GM12874 (cell line): ENCODE results near the gene GRM1.

Experiments
- CTCF ChIP-seq: IDR thresholded peaks from 2 replicates; pipeline ENCODE4 v1.5.1; 2011; ENCODE audit warnings: low read depth, mild to moderate bottlenecking, control low read depth, low read length, moderate library complexity; ENCODE audit not compliant: insufficient read depth

Gene GRM1

GRCh38 chr6:146153040-146153758, 124.3 kb downstream of the GRM1 start:
- no peak for TF ChIP-seq CTCF

GRCh38 chr6:146154197-146154596, 125.3 kb downstream of the GRM1 start:
- TF ChIP-seq CTCF: no peak

- no peak for TF ChIP-seq CTCF
These were observed 132.8 kb downstream of the GRM1 start for GRCh38 chr6:146161664-146162063.

GRCh38 chr6:146169872-146170271, 141.0 kb downstream of the GRM1 start:
- no peak for TF ChIP-seq CTCF

GRCh38 chr6:146177785-146178184, 148.9 kb downstream of the GRM1 start:
- no peak for TF ChIP-seq CTCF

- TF ChIP-seq CTCF: no peak
These were observed 155.0 kb downstream of the GRM1 start for GRCh38 chr6:146183831-146184230.

- TF ChIP-seq CTCF: no peak
These were observed 155.8 kb downstream of the GRM1 start for GRCh38 chr6:146184701-146185100.
